ENCODE data around the gene MAPK10.
"Not testable (repeated sequence)": the region's sequence is repeated elsewhere in the genome, so short reads cannot be mapped to it uniquely, and the experiment has no call there.

MAPK10 gene

GRCh38 chr4:86089781-86090323 lies 270.0 kb downstream of the MAPK10 start:
- TF ChIP-seq CTCF (conservative IDR thresholded peaks at IDR 0.05; ENCODE audit: low read depth): no peak
- no peak overlapping the region for H3K27ac ChIP-seq
- CTCF ChIA-PET: interaction anchor here (0.7 kb wide), 1 partner anchor 1326 kb away, joined by 4 read pairs; no protein-coding TSS in a partner anchor
- POLR2A ChIA-PET (ENCODE audit: low non-redundant PET): no interaction called here
- no peak for DNase-seq (ENCODE audit: low spot score)

GRCh38 chr4:86089053-86089452 lies 270.8 kb downstream of the MAPK10 start:
- TF ChIP-seq CTCF (conservative IDR thresholded peaks at IDR 0.05; ENCODE audit: low read depth): no peak
- DNase-seq (ENCODE audit: low spot score): no peak
- CTCF ChIA-PET: no interaction called here
- no peak overlapping the region for H3K27ac ChIP-seq
- POLR2A ChIA-PET (ENCODE audit: low non-redundant PET): no interaction called here

- H3K27ac ChIP-seq; CTCF ChIA-PET; DNase-seq (ENCODE audit: low spot score); POLR2A ChIA-PET (ENCODE audit: low non-redundant PET): not testable (repeated sequence)
Observed at GRCh38 chr4:86075796-86076195, 284.1 kb downstream of the MAPK10 start.

GRCh38 chr4:86060341-86060740 lies 299.5 kb downstream of the MAPK10 start:
- no peak overlapping the region for H3K27ac ChIP-seq
- DNase-seq (ENCODE audit: low spot score): no peak
- no peak for TF ChIP-seq CTCF (conservative IDR thresholded peaks at IDR 0.05; ENCODE audit: low read depth)
- POLR2A ChIA-PET (ENCODE audit: low non-redundant PET): no interaction called here
- CTCF ChIA-PET: no interaction called here

- ChIA-PET POLR2A (ENCODE audit: low non-redundant PET) (no interaction called here), CTCF (interaction anchor here (0.5 kb wide), 1 partner anchor 198 kb away, joined by 4 read pairs; no protein-coding TSS in a partner anchor)
- no peak overlapping the region for H3K27ac ChIP-seq
- no peak for TF ChIP-seq CTCF (conservative IDR thresholded peaks at IDR 0.05; ENCODE audit: low read depth)
- no peak for DNase-seq (ENCODE audit: low spot score)
Observed at GRCh38 chr4:86058621-86059020, 301.2 kb downstream of the MAPK10 start.

- H3K27ac ChIP-seq: no peak overlapping the region
- CTCF ChIA-PET: interaction anchor here (0.6 kb wide), 2 partner anchors 15 to 272 kb away, joined by 3 to 5 read pairs; no protein-coding TSS in a partner anchor
- peak; percentile 5 for DNase-seq (ENCODE audit: low spot score)
- POLR2A ChIA-PET (ENCODE audit: low non-redundant PET): no interaction called here
- TF ChIP-seq CTCF (conservative IDR thresholded peaks at IDR 0.05; ENCODE audit: low read depth): no peak
Observed at GRCh38 chr4:86055898-86056297, 304.0 kb downstream of the MAPK10 start.

- TF ChIP-seq CTCF (conservative IDR thresholded peaks at IDR 0.05; ENCODE audit: low read depth): no peak
- DNase-seq (ENCODE audit: low spot score): no peak
- no peak overlapping the region for H3K27ac ChIP-seq
- POLR2A ChIA-PET (ENCODE audit: low non-redundant PET): no interaction called here
- CTCF ChIA-PET: interaction anchor here (0.6 kb wide), 1 partner anchor 543 kb away, joined by 3 read pairs; no protein-coding TSS in a partner anchor
Observed at GRCh38 chr4:86054286-86055032, 305.4 kb downstream of the MAPK10 start.

All from RWPE1 (cell line).